Stimulated activated CD4-positive, alpha-beta T cell treated with anti-CD3 and anti-CD28 coated beads, Interleukin-15, amount 100 ng/mL, for 24 hours (primary cell): ENCODE data around the gene DNAH7.
"Not testable (repeated sequence)": the region's sequence is repeated elsewhere in the genome, so short reads cannot be mapped to it uniquely, and the experiment has no call there.

ENCODE experiments used
- DNase-seq: peaks from one replicate; pipeline ENCODE4 v3.0.0-alpha.2; 2020

DNAH7 gene

GRCh38 chr2:196068271-196069209 lies at the start of gene DNAH7:
DNAH7 (minus strand) TSS chr2:196068837; CDS start chr2:196068711, 126 bp downstream.
- DNase-seq = peak; percentile 93

GRCh38 chr2:196117214-196117705 lies 48.6 kb upstream of the DNAH7 start:
- no peak for DNase-seq

GRCh38 chr2:196113061-196113974 lies 44.7 kb upstream of the DNAH7 start:
- no peak for DNase-seq

GRCh38 chr2:196112418-196113034 lies 43.9 kb upstream of the DNAH7 start:
- no peak for DNase-seq

- DNase-seq = no peak
These were observed 40.0 kb upstream of the DNAH7 start for GRCh38 chr2:196108604-196109003.

GRCh38 chr2:196105951-196106350 lies 37.3 kb upstream of the DNAH7 start:
- DNase-seq = no peak

- DNase-seq = no peak
These were observed 35.4 kb upstream of the DNAH7 start for GRCh38 chr2:196104066-196104465.

- DNase-seq = no peak
These were observed 35.0 kb upstream of the DNAH7 start for GRCh38 chr2:196103626-196104025.

- DNase-seq = peak; percentile 66
These were observed 32.8 kb upstream of the DNAH7 start for GRCh38 chr2:196101325-196101991.

- no peak for DNase-seq
These were observed 31.3 kb upstream of the DNAH7 start for GRCh38 chr2:196099916-196100315.

- DNase-seq = no peak
These were observed 29.4 kb upstream of the DNAH7 start for GRCh38 chr2:196097864-196098660.

- DNase-seq = no peak
These were observed 28.5 kb upstream of the DNAH7 start for GRCh38 chr2:196096982-196097745.

- no peak for DNase-seq
These were observed 27.6 kb upstream of the DNAH7 start for GRCh38 chr2:196096264-196096663.

GRCh38 chr2:196089448-196089847 lies 20.8 kb upstream of the DNAH7 start:
- DNase-seq = not testable (repeated sequence)

GRCh38 chr2:196088203-196088602 lies 19.6 kb upstream of the DNAH7 start:
- DNase-seq = no peak

- no peak for DNase-seq
These were observed 18.1 kb upstream of the DNAH7 start for GRCh38 chr2:196086517-196087368.

GRCh38 chr2:196083601-196084000 lies 15.0 kb upstream of the DNAH7 start:
- DNase-seq = no peak

- no peak for DNase-seq
These were observed 11.9 kb upstream of the DNAH7 start for GRCh38 chr2:196080526-196080925.

- no peak for DNase-seq
These were observed 10.4 kb upstream of the DNAH7 start for GRCh38 chr2:196079052-196079451.

- no peak for DNase-seq
These were observed 9.2 kb upstream of the DNAH7 start for GRCh38 chr2:196077821-196078220.
